Dermis blood vessel endothelial cell (primary cell): ENCODE results near the gene GINS3. TPM values are rescaled to one million over a fixed set of nuclear protein-coding genes. Genes with fewer than 3 reads are reported as not detected.
"Not testable (repeated sequence)": the region's sequence is repeated elsewhere in the genome, so short reads cannot be mapped to it uniquely, and the experiment has no call there.

Experiments
- DNase-seq: peaks from one replicate; pipeline ENCODE4 v3.0.0; 2010
- total RNA-seq: library from RNA; depleted of rRNA; stranded (reverse); fragments of >200 nt; gene quantifications from 2 replicates; pipeline ENCODE4 v1.2.3, GENCODE V29; 2014

GINS3 gene
- total RNA-seq, 1 donor from 2014 or later = 7.8 TPM

- DNase-seq = peak; percentile 30
Measured at GRCh38 chr16:58393138-58393504, 850 bp downstream of the GINS3 start.

- DNase-seq = not testable (repeated sequence)
Measured at GRCh38 chr16:58396897-58397296, 4.6 kb downstream of the GINS3 start.

- DNase-seq = no peak
Measured at GRCh38 chr16:58399718-58400633, 7.7 kb downstream of the GINS3 start.

- not testable (repeated sequence) for DNase-seq
Measured at GRCh38 chr16:58401305-58401704, 9.0 kb downstream of the GINS3 start.

GRCh38 chr16:58402796-58403195, 10.5 kb downstream of the GINS3 start:
- no peak for DNase-seq

- peak; percentile 64 for DNase-seq
Measured at GRCh38 chr16:58409316-58409973, 17.2 kb downstream of the GINS3 start.

GRCh38 chr16:58411336-58411735, 19.1 kb downstream of the GINS3 start:
- DNase-seq = no peak

- DNase-seq = no peak
Measured at GRCh38 chr16:58411736-58412614, 19.7 kb downstream of the GINS3 start.

- DNase-seq = not testable (repeated sequence)
Measured at GRCh38 chr16:58412615-58412970, 20.3 kb downstream of the GINS3 start.

- DNase-seq = no peak
Measured at GRCh38 chr16:58413359-58413758, 21.1 kb downstream of the GINS3 start.

- peak; percentile 11 for DNase-seq
Measured at GRCh38 chr16:58415003-58415402, 22.7 kb downstream of the GINS3 start.

- DNase-seq = not testable (repeated sequence)
Measured at GRCh38 chr16:58415961-58416360, 23.7 kb downstream of the GINS3 start.

- DNase-seq = no peak
Measured at GRCh38 chr16:58417035-58417434, 24.8 kb downstream of the GINS3 start.

- DNase-seq = no peak
Measured at GRCh38 chr16:58417600-58417999, 25.3 kb downstream of the GINS3 start.

- DNase-seq = no peak
Measured at GRCh38 chr16:58418026-58418425, 25.8 kb downstream of the GINS3 start.

- DNase-seq = peak; percentile 38
Measured at GRCh38 chr16:58418601-58419000, 26.3 kb downstream of the GINS3 start.

- DNase-seq = no peak
Measured at GRCh38 chr16:58419241-58419990, 27.1 kb downstream of the GINS3 start.

- no peak for DNase-seq
Measured at GRCh38 chr16:58421059-58421458, 28.8 kb downstream of the GINS3 start.

GRCh38 chr16:58421529-58421928, 29.3 kb downstream of the GINS3 start:
- no peak for DNase-seq

- DNase-seq = no peak
Measured at GRCh38 chr16:58422809-58423208, 30.5 kb downstream of the GINS3 start.

- DNase-seq = no peak
Measured at GRCh38 chr16:58425245-58425644, 33.0 kb downstream of the GINS3 start.
